Measurements from ENCODE around the gene RPP25L.

- TF ChIP-seq POLR2AphosphoS5 (IDR thresholded peaks at IDR 0.05; ENCODE audit: low read depth): no peak
- no peak for TF ChIP-seq CTCF (IDR thresholded peaks at IDR 0.05; ENCODE audit: insufficient read depth, low read length)
- TF ChIP-seq REST (IDR thresholded peaks at IDR 0.05; ENCODE audit: insufficient replicate concordance, low read depth): no peak
- TF ChIP-seq GABPA (IDR thresholded peaks at IDR 0.05; ENCODE audit: low read depth): no peak
Observed at GRCh38 chr9:34653151-34654072, 41.5 kb upstream of the RPP25L start.
